ENCODE data around the gene VPS72.

Gene VPS72

GRCh38 chr1:151184211-151184610, 5.8 kb downstream of the VPS72 start:
- no peak for DNase-seq

GRCh38 chr1:151176514-151177045, 13.4 kb downstream of the VPS72 start:
- DNase-seq = no peak

- DNase-seq = peak; percentile 32 to 62
These were observed 14.1 kb downstream of the VPS72 start, which contains the start of gene TMOD4 for GRCh38 chr1:151175863-151176262. TMOD4 (minus strand) TSS chr1:151175981; CDS start chr1:151174875, 1,106 bp downstream.

- DNase-seq = no peak
These were observed 14.8 kb downstream of the VPS72 start for GRCh38 chr1:151175041-151175741.

- no peak for DNase-seq
These were observed 18.8 kb downstream of the VPS72 start for GRCh38 chr1:151171190-151171589.

- no peak for DNase-seq
These were observed 22.9 kb downstream of the VPS72 start for GRCh38 chr1:151167116-151167515.

- peak in 1 of 2 experiments; percentile 62 for DNase-seq
These were observed 23.5 kb downstream of the VPS72 start for GRCh38 chr1:151166505-151166956.

- peak; percentile 99 to 100 for DNase-seq
These were observed 24.1 kb downstream of the VPS72 start, which contains the start of the genes LYSMD1 and SCNM1 for GRCh38 chr1:151165738-151166504. LYSMD1 (minus strand) TSS chr1:151165902; CDS start chr1:151165258, 644 bp downstream. SCNM1 (plus strand) TSS chr1:151166144; CDS start chr1:151166153, 9 bp downstream.

- DNase-seq = peak; percentile 69 to 81
These were observed 24.7 kb downstream of the VPS72 start for GRCh38 chr1:151165281-151165737.

- DNase-seq = no peak
These were observed 25.2 kb downstream of the VPS72 start for GRCh38 chr1:151164732-151165280.

- no peak for DNase-seq
These were observed 30.6 kb downstream of the VPS72 start for GRCh38 chr1:151159373-151159772.

- no peak for DNase-seq
These were observed 31.2 kb downstream of the VPS72 start for GRCh38 chr1:151158751-151159251.

- DNase-seq = no peak
These were observed 31.7 kb downstream of the VPS72 start for GRCh38 chr1:151158326-151158725.

GRCh38 chr1:151157067-151157531, 32.9 kb downstream of the VPS72 start:
- DNase-seq = no peak

GRCh38 chr1:151156515-151156819, 33.5 kb downstream of the VPS72 start, which contains the start of gene TNFAIP8L2:
TNFAIP8L2 (plus strand) TSS chr1:151156649; CDS start chr1:151158698, 2,049 bp downstream.
- DNase-seq = peak in 1 of 2 experiments; percentile 45

- DNase-seq = no peak
These were observed 42.3 kb downstream of the VPS72 start for GRCh38 chr1:151147665-151148064.

- peak in 1 of 2 experiments; percentile 33 for DNase-seq
These were observed 42.9 kb downstream of the VPS72 start for GRCh38 chr1:151147132-151147503.

GRCh38 chr1:151146412-151147131, 43.4 kb downstream of the VPS72 start, which contains the start of gene SEMA6C:
SEMA6C (minus strand) TSS chr1:151146631; CDS start chr1:151142621, 4,010 bp downstream.
- peak; percentile 95 to 100 for DNase-seq

GRCh38 chr1:151146072-151146411, 44.0 kb downstream of the VPS72 start:
- peak in 1 of 2 experiments; percentile 84 for DNase-seq

- peak; percentile 72 to 84 for DNase-seq
These were observed 44.5 kb downstream of the VPS72 start for GRCh38 chr1:151145304-151146071.
